Endodermal cell (in vitro differentiated cells): ENCODE data around the gene MACROD1. TPM values are rescaled to one million over a fixed set of nuclear protein-coding genes. Genes with fewer than 3 reads are reported as not detected.

Experiments used
- DNase-seq: peaks from one replicate; pipeline ENCODE4 v3.0.0-alpha.2; 2017
- H3K27ac ChIP-seq: 2 replicates; pipeline ENCODE4 v1.5.1; 2013; ENCODE audit warnings: mild to moderate bottlenecking, low read depth, low read length, moderate library complexity
- H3K27me3 ChIP-seq: 2 replicates; pipeline ENCODE4 v1.6.1; 2013; ENCODE audit warnings: mild to moderate bottlenecking, low read length, moderate library complexity; ENCODE audit not compliant: insufficient read depth, control insufficient read depth, poor library complexity, severe bottlenecking
- H3K36me3 ChIP-seq: 2 replicates; pipeline ENCODE4 v1.7.0; 2013; ENCODE audit warnings: mild to moderate bottlenecking, low read length, moderate library complexity; ENCODE audit not compliant: control insufficient read depth, insufficient read depth
- H3K4me1 ChIP-seq: one replicate; pipeline ENCODE4 v1.7.0; 2013; ENCODE audit warnings: low read length; ENCODE audit not compliant: control insufficient read depth, insufficient read depth
- H3K4me3 ChIP-seq: 2 replicates; pipeline ENCODE4 v1.5.1; 2013; ENCODE audit warnings: mild to moderate bottlenecking, low read length, moderate library complexity
- H3K9ac ChIP-seq: 2 replicates; pipeline ENCODE4 v1.6.1; 2013; ENCODE audit warnings: mild to moderate bottlenecking, low read length, moderate library complexity; ENCODE audit not compliant: poor library complexity, severe bottlenecking; ENCODE audit errors: extremely low read depth
- H3K9me3 ChIP-seq: 2 replicates; pipeline ENCODE4 v1.6.1; 2013; ENCODE audit warnings: mild to moderate bottlenecking, low read length, moderate library complexity; ENCODE audit not compliant: control insufficient read depth
- H3K27ac Mint-ChIP-seq: 2 replicates; pipeline ENCODE4 v1.8.0; 2020; ENCODE audit warnings: mixed read lengths
- H3K27me3 Mint-ChIP-seq: 2 replicates; pipeline ENCODE4 v1.8.0; 2021; ENCODE audit warnings: mild to moderate bottlenecking, mixed read lengths; ENCODE audit not compliant: insufficient read depth
- H3K36me3 Mint-ChIP-seq: 2 replicates; pipeline ENCODE4 v1.8.0; 2020; ENCODE audit warnings: low read depth, mixed read lengths
- H3K4me1 Mint-ChIP-seq: 2 replicates; pipeline ENCODE4 v1.8.0; 2020; ENCODE audit warnings: mixed read lengths
- H3K4me3 Mint-ChIP-seq: 2 replicates; pipeline ENCODE4 v1.8.0; 2020; ENCODE audit warnings: mild to moderate bottlenecking, moderate library complexity, mixed read lengths
- H3K9me3 Mint-ChIP-seq: 2 replicates; pipeline ENCODE4 v1.8.0; 2020; ENCODE audit warnings: mild to moderate bottlenecking, mixed read lengths
- CTCF ChIP-seq: fragments of 200-600 bp; sonication (generic); conservative IDR thresholded peaks from 2 replicates; pipeline ENCODE4 v1.5.0; 2021; ENCODE audit warnings: antibody characterized with exemption, mild to moderate bottlenecking
- WGBS, 2 experiments: methylation state at CpG; one replicate each; pipeline versions ENCODE4 v1.1.5 to v1.1.7; 2013; ENCODE audit warnings: missing lambda C conversion rate in 2 of 2, mixed read lengths in 1 of 2; ENCODE audit not compliant: insufficient coverage in 1 of 2, insufficient read length in 1 of 2; 5-methylcytosine and 5-hydroxymethylcytosine counted together
- total RNA-seq, 2 donors: library from RNA; stranded (reverse); fragmentation: NEBNext Ultra II Directional in 1 of 2; extraction: Animal tissue kit (Norgen Biotek cat#: 25700) in 1 of 2; gene quantifications; 2 replicates in 1 of 2; 3 replicates in 1 of 2; pipeline ENCODE4 v1.2.1, GENCODE V29; 2021

Gene MACROD1
- total RNA-seq, 2 donors from 2014 or later, result 23.0 to 41.9 TPM

- Mint-ChIP-seq H3K4me1 (no peaks in the 10 kb centered on the region), H3K27me3 (peaks cover 30% of the 10 kb centered on the region), H3K4me3 (no peak overlapping the region), H3K27ac (no peak overlapping the region), H3K36me3 (no peaks in the 10 kb centered on the region), H3K9me3 (no peaks in the 10 kb centered on the region)
- H3K4me3 ChIP-seq, result no peak overlapping the region
- peaks cover 8% of the 10 kb centered on the region for H3K27me3 ChIP-seq
- no peaks in the 10 kb centered on the region for H3K36me3 ChIP-seq
- TF ChIP-seq CTCF, result no peak
- 93% methylated on average over 6 to 7 of the region's 7 CpGs for WGBS, 2 experiments
- no peaks in the 10 kb centered on the region for H3K4me1 ChIP-seq
- H3K27ac ChIP-seq, result no peak overlapping the region
- no peak overlapping the region for H3K9ac ChIP-seq
- H3K9me3 ChIP-seq, result no peaks in the 10 kb centered on the region
- DNase-seq, result no peak
These were observed 65.0 kb downstream of the MACROD1 start for GRCh38 chr11:64100782-64101353.

- no peak overlapping the region for H3K27ac Mint-ChIP-seq
These were observed 65.6 kb downstream of the MACROD1 start for GRCh38 chr11:64100360-64100759.

GRCh38 chr11:64099436-64099835 lies 66.5 kb downstream of the MACROD1 start:
- Mint-ChIP-seq H3K4me1 (no peaks in the 10 kb centered on the region), H3K27me3 (peaks cover 34% of the 10 kb centered on the region)
- WGBS, 2 experiments, result 91 to 92% methylated on average over 4 of the region's 4 CpGs

More at GRCh38 chr11:64100360-64100759, 65.6 kb downstream of the MACROD1 start:
- H3K4me1 ChIP-seq, result no peaks in the 10 kb centered on the region
- peak; percentile 72 for TF ChIP-seq CTCF
- no peak overlapping the region for H3K9ac ChIP-seq
- H3K9me3 Mint-ChIP-seq, result no peaks in the 10 kb centered on the region
- H3K27me3 ChIP-seq, result peaks cover 8% of the 10 kb centered on the region
- no peaks in the 10 kb centered on the region for H3K36me3 ChIP-seq
- H3K27me3 Mint-ChIP-seq, result peaks cover 32% of the 10 kb centered on the region
- H3K4me1 Mint-ChIP-seq, result no peaks in the 10 kb centered on the region
- no peak overlapping the region for H3K4me3 Mint-ChIP-seq
- no peaks in the 10 kb centered on the region for H3K36me3 Mint-ChIP-seq
- no peak overlapping the region for H3K27ac ChIP-seq
- no peaks in the 10 kb centered on the region for H3K9me3 ChIP-seq
- 54 to 65% methylated on average over 8 of the region's 8 CpGs for WGBS, 2 experiments
- peak; percentile 78 for DNase-seq
- no peak overlapping the region for H3K4me3 ChIP-seq

More at GRCh38 chr11:64099436-64099835, 66.5 kb downstream of the MACROD1 start:
- Mint-ChIP-seq H3K36me3 (no peaks in the 10 kb centered on the region), H3K27ac (no peak overlapping the region), H3K9me3 (no peaks in the 10 kb centered on the region), H3K4me3 (no peak overlapping the region)
- H3K36me3 ChIP-seq, result no peaks in the 10 kb centered on the region
- no peak for DNase-seq
- no peaks in the 10 kb centered on the region for H3K4me1 ChIP-seq
- no peak overlapping the region for H3K4me3 ChIP-seq
- TF ChIP-seq CTCF, result no peak
- H3K27ac ChIP-seq, result no peak overlapping the region
- peaks cover 8% of the 10 kb centered on the region for H3K27me3 ChIP-seq
- no peak overlapping the region for H3K9ac ChIP-seq
- H3K9me3 ChIP-seq, result no peaks in the 10 kb centered on the region
